ENCODE results near the gene CLIP4.
"Not testable (repeated sequence)": the region's sequence is repeated elsewhere in the genome, so short reads cannot be mapped to it uniquely, and the experiment has no call there.

CLIP4 gene

DNA sequence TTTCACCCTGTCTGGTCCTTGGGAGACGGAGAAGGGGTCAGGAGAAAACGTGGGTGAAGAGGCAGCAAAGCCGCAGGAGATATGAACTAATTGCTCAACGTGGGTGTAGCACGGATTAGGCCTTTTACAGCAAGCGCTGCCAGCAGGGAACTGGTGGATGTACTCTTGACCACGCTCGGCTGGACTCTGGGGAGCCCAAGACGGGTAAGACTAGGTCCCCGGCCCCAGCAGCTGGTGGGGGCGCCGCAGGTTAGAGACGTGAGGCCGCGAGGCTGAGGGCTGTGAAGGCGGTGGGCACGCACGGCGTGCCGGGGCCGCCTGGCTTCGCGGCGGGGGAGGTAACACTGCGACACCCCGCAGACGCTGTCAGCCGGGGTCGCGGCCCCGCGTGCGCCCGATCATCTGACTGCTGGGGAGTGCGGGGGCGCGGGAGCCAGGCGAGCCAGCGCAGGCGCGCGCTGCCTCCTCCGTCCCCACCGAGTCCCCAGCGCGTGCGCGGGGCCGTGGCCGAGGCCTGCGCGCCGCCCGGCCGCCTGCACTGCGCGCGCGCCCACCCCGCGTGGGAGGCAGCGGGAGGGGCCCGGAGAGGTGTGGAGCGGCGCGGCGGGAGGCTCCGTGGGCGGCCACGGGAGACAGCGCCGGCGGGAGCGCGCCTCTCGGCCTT lies at the start of gene CLIP4:
TSS of gene CLIP4 (plus strand) at position 470 of the 664 bp plus-strand sequence. CDS start 5,974 bp downstream, outside the sequence.
- peak; percentile 57 for DNase-seq (ENCODE audit: low spot score)

GRCh38 chr2:29066271-29066860 lies 48.8 kb upstream of the CLIP4 start:
- no peak for DNase-seq (ENCODE audit: low spot score)

DNA sequence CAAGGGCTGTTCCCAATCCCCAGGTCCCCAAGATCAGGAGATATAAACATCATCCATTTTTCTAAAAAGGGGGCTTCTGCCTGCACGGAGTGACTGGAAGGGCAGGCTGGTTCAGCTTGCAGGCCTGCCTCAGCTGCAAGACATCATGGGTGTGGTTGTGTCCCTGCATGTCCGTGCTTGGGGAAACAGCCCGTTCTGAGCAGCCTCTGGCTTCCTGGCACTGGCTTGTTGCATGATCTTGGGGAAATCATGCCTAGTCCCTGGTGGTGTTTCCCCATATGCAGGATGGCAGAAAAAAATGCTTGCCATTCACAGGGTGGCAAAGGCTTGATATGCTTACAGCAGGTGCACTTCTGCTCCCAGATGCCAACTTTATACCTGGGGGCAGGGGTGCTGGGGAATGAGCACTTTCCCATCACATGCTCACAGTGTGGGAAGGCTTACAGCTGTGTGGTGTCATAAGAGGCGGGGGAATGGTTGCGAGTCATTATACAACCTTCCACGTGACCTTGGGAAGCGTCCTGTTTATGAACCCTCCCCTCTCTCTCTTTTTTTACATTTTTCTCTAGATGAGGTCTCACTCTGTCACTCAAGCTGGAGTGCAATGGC lies 48.1 kb upstream of the CLIP4 start:
- no peak for DNase-seq (ENCODE audit: low spot score)

DNA sequence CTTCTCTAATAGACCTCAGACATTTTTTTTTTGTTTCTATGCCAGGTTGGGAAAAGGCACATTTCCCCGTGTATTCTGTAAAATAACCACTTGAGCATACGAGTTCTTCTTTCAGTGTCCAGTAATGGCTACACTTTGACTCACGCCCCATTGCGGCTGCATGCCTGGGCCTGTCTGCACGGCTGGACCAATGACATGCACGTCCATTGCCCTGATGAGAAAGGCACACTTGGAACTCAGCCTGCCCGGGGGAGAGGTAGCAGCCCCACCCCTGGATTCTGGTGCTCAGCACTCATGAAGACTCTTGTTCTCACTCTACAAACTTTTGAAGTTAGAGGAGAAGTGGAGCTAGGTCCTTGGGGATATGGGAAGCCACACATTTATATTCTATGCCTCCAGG lies 46.7 kb upstream of the CLIP4 start:
- no peak for DNase-seq (ENCODE audit: low spot score)

DNA sequence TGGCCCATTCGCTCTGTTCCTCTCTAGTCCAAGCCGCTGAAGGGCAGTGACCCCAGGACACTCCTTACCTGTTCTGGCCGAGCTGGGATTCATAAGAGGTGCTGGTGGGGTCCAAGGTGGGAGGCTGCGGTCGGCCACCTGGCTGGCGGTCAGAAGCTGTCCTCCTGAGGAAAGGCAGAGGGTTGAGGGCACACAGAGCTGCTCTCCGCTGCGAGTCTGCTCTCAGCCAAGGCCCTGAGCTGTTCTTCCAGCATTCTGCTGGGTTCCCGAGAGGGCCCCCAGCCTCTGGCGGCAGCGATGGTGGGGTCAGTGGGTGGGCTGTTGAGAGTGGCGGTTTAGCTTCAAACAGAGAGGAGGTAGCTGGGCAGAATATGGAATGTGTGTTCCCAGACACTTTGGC lies 44.7 kb upstream of the CLIP4 start:
- DNase-seq (ENCODE audit: low spot score), result no peak

DNA sequence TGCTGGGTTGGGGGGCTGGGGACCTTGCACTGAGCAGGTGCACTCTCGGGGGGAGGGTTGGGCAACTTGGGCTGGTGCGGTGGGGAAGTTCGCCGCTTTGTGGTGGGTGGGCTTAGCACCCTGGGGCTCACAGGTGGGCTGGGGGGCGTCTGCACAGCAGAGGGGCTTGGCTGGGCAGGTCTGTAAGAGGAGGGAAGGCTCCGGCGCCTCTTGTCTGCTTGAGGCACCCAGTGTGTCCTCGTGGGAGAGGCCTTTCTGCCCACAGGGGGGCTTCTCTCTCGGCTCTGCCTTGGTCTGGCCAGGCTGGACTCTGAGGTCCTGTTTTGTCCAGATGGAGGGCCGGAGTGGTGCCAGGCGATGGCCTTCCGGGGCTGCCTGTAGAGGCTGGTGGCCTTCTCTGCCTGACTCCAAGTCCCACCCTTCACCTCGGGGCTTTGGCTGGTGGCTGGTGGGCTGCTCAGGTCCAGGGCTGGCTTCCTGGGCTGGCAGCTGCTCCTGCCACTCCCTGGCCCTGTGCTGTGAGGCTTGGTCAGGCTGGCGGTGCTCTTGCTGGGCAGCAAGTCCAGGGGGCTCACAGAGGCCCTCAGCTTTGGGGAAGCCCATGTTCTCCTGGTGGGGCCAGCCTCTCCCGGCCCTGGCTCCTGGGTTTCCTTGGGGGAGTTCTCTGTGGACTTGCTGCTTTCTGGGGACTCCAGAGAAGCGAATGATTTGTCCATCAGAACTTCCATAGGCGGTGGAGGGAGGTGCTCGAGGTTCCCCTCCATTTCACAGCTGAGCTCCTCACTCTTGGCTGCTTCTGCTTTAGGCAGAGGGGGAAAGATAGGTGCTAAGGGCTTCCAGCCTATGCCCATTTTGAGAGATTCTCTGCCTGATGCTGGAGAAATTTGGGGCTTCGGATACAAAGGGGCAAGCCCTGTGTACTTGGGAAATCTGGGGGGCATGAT lies 43.9 kb upstream of the CLIP4 start:
- DNase-seq (ENCODE audit: low spot score), result no peak

GRCh38 chr2:29072251-29072650 lies 43.0 kb upstream of the CLIP4 start:
- no peak for DNase-seq (ENCODE audit: low spot score)

- DNase-seq (ENCODE audit: low spot score), result no peak
Observed at GRCh38 chr2:29072971-29073725, 42.1 kb upstream of the CLIP4 start.

DNA sequence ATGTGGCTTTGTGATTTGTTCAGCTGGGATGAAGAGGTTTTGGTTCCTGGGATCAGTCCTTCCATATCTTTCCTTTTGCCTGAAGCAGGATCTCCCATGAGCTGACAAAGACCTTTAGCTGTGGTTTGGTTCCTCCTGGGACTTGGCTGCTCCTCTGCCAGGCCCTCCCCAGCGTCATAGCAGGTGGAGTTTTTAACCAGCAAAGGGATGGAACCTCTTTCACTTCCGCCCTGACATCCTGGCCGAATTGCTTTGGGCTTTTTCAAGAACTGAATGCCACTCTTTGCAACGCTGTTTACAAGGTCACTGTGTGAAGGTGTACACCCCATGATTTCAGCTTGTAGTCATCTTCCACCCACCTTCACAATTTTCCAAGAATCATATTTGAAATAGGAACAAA lies 41.3 kb upstream of the CLIP4 start:
- DNase-seq (ENCODE audit: low spot score), result no peak

DNA sequence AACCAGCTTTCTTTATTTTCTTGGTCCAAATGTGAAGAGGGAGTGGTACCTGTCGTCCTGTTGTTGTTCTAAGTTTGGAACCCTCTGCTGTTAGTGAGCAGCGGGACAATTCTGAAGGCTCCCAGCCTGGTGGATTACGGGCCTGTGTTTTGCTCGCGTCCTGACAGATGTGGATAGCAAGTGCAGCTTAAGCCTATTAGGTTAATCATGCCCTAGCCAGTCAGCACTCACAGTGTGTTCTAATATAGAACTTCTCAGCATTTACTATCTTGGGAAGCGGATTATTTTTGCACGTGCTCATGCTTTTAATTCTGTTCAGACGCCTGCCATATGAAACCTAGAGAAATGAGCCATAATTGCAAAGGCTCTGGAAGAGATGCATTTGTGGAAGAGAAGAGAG lies 40.8 kb upstream of the CLIP4 start, which contains the start of gene PCARE:
TSS of gene PCARE (minus strand) at position 113 of the 400 bp plus-strand sequence. CDS start 262 bp downstream, outside the sequence.
- DNase-seq (ENCODE audit: low spot score), result peak; percentile 16

DNA sequence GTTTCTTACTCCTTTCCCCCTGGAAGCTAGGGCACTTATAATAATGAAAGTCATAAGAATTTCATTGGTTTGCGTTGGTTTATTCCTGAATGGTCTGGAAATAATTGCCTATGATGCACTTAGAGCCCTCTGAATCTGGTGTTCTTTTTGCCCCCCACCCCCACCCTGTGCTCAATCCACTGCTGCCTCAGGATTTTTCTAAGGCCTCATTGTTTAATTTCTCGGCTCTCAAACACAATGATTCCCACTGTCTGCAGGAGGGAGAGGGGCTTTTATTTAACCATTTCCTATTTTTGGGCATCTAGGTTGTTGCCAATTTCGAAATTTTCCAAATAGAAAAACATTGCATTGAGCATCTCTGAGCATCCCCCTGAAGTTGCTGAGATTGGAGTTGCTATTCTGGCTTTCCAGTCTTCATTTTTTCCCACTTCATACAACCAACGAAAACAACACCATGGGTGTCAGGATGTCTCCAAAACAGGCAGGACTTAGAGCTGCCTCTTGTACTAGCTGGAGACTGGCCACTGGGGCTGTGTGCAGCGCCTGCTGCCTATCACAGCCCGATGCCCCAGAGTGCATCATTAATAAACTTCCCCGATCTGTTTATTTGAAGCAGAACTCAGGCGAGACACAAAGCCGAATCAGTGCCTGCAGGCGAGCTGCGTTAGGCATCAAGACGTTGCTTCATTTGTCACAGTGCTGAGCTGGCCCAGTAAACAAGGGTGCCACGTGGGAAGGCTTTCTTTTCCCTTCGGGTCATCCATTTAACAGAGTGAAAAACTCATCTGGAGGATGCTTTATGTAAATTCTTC lies 39.1 kb upstream of the CLIP4 start:
- DNase-seq (ENCODE audit: low spot score), result peak; percentile 55

- DNase-seq (ENCODE audit: low spot score), result peak; percentile 27
Observed at GRCh38 chr2:29079887-29080286, 35.3 kb upstream of the CLIP4 start.

- DNase-seq (ENCODE audit: low spot score), result no peak
Observed at GRCh38 chr2:29080886-29081743, 34.1 kb upstream of the CLIP4 start.

DNA sequence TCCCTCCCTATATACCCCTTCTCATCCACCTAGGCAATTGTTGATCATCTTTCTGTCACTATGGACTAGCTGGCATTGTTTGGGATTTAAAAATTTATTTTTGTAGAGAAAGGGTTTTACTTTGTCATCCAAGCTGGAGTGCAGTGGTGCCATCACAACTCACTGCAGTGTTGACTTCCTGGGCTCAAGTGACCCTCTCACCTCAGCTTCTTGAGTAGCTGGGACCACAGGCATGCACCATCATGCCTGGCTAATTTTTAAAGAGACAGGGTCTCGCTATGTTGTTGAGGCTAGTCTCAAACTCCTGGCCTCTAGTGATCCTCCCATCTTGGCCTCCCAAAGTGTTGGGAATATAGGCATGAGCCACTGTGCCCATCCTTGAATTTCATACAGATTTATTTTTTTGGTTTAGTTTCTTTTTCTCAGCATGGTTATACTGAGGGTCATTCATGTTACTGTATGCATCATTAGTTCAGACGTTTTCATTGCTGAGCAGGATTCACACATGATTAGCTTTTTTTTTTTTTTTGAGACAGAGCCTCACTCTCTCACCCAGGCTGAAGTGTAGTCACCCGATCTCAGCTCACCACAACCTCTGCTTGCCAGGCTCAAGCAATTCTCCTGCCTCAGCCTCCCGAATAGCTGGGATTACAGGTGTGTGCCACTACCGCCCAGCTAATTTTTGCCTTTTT lies 32.3 kb upstream of the CLIP4 start:
- no peak for DNase-seq (ENCODE audit: low spot score)

GRCh38 chr2:29084554-29084953 lies 30.7 kb upstream of the CLIP4 start:
- DNase-seq (ENCODE audit: low spot score), result no peak

- DNase-seq (ENCODE audit: low spot score), result not testable (repeated sequence)
Observed at GRCh38 chr2:29090311-29090710, 24.9 kb upstream of the CLIP4 start.

DNA sequence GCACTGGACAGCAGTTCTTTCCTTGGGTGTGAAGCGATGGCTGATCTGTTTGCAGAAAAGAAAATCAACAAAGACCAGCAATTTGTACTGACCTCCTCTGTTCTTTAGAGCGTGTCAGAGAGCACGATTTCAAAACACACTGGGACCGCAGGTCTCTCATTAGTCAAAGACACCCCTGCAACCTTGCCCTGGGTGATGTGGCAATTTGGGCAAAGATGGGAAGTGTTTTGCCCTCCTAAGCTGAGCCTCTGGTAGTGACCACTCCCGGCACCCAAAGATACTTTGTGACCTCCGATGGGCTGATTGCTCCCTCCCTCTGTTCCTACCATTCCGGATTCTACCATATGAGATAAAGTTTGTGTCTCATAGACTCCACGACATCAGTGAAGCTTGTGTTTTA lies 18.2 kb upstream of the CLIP4 start:
- no peak for DNase-seq (ENCODE audit: low spot score)

GRCh38 chr2:29097569-29097968 lies 17.6 kb upstream of the CLIP4 start:
- no peak for DNase-seq (ENCODE audit: low spot score)

DNA sequence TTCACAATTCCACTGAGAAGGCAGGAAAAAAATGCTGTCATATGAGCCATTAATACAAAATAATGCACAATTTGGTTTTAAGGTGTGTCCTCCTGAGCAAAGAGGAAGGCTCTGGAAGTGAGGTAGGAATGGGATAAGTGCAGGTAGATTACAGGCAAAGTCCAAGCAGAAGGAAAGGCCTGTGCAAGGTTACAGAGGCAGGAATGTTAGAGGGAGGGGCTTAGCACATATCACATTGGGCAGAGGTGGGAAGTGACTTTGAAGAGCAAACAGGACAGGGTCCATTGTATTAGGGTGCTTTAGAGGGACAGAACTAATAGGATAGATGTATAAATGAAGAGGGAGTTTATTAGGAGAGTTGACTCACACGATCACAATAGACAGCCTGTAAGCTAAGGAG lies 14.7 kb upstream of the CLIP4 start:
- no peak for DNase-seq (ENCODE audit: low spot score)

Data from ecto neural progenitor cell (in vitro differentiated cells).